Measurements from ENCODE around the gene OOSP4B. TPM values are rescaled to one million over a fixed set of nuclear protein-coding genes. Genes with fewer than 3 reads are reported as not detected.

OOSP4B gene
- total RNA-seq, 1 donor from 2014 or later, result not detected

- Histone ChIP-seq H4K20me1 (ENCODE audit: insufficient read depth, low read length) (no peaks in the 10 kb centered on the region), H3K4me1 (ENCODE audit: insufficient read depth, low read length) (no peaks in the 10 kb centered on the region), H3K27ac (ENCODE audit: low read depth, low read length) (no peak overlapping the region), H2AFZ (ENCODE audit: low read depth, low read length) (no peak overlapping the region), H3K4me2 (ENCODE audit: low read length) (no peak overlapping the region), H3K9ac (ENCODE audit: low read length) (no peak overlapping the region), H3K79me2 (ENCODE audit: insufficient read depth, low read length) (no peaks in the 10 kb centered on the region), H3K27me3 (ENCODE audit: insufficient read depth, low read length) (no peaks in the 10 kb centered on the region), H3K9me3 (ENCODE audit: insufficient read depth, low read depth, low read length) (no peaks in the 10 kb centered on the region), H3K4me3 (ENCODE audit: insufficient read depth, low read depth, low read length) (no peak overlapping the region), H3K36me3 (ENCODE audit: insufficient read depth, low read length) (no peaks in the 10 kb centered on the region)
- H3K27me3 Mint-ChIP-seq (ENCODE audit: low read depth, unreplicated experiment), result no peaks in the 10 kb centered on the region
- no peak overlapping the region for H3K4me3 Mint-ChIP-seq (ENCODE audit: unreplicated experiment)
- H3K4me1 Mint-ChIP-seq (ENCODE audit: low read depth, unreplicated experiment), result no peaks in the 10 kb centered on the region
- FAIRE-seq, result no peak
- TF ChIP-seq EZH2 (IDR thresholded peaks at IDR 0.05; ENCODE audit: insufficient read depth, low read length) (no peak), CTCF (IDR thresholded peaks at IDR 0.05; ENCODE audit: insufficient read depth, low read depth, low read length) (no peak)
- peaks cover 2% of the 10 kb centered on the region for H3K9me3 Mint-ChIP-seq (ENCODE audit: unreplicated experiment)
- no peak overlapping the region for H3K27ac Mint-ChIP-seq (ENCODE audit: unreplicated experiment)
- no peak for DNase-seq (ENCODE audit: low read depth)
- no peaks in the 10 kb centered on the region for H3K36me3 Mint-ChIP-seq (ENCODE audit: low read depth, unreplicated experiment)
Measured at GRCh38 chr11:60077216-60077817, 60.3 kb downstream of the OOSP4B start.

- H3K36me3 ChIP-seq (ENCODE audit: insufficient read depth, low read length), result no peaks in the 10 kb centered on the region
- TF ChIP-seq CTCF (IDR thresholded peaks at IDR 0.05; ENCODE audit: insufficient read depth, low read depth, low read length) (no peak), EZH2 (IDR thresholded peaks at IDR 0.05; ENCODE audit: insufficient read depth, low read length) (no peak)
- DNase-seq (ENCODE audit: low read depth) (no peak), FAIRE-seq (no peak)
- no peaks in the 10 kb centered on the region for H3K79me2 ChIP-seq (ENCODE audit: insufficient read depth, low read length)
- no peak overlapping the region for H3K4me3 ChIP-seq (ENCODE audit: insufficient read depth, low read depth, low read length)
- no peak overlapping the region for H3K9ac ChIP-seq (ENCODE audit: low read length)
- H3K4me1 ChIP-seq (ENCODE audit: insufficient read depth, low read length), result no peaks in the 10 kb centered on the region
- Mint-ChIP-seq H3K27me3 (ENCODE audit: low read depth, unreplicated experiment) (no peaks in the 10 kb centered on the region), H3K4me1 (ENCODE audit: low read depth, unreplicated experiment) (no peaks in the 10 kb centered on the region), H3K4me3 (ENCODE audit: unreplicated experiment) (no peak overlapping the region), H3K27ac (ENCODE audit: unreplicated experiment) (no peak overlapping the region), H3K36me3 (ENCODE audit: low read depth, unreplicated experiment) (no peaks in the 10 kb centered on the region), H3K9me3 (ENCODE audit: unreplicated experiment) (peaks cover 2% of the 10 kb centered on the region)
- H3K9me3 ChIP-seq (ENCODE audit: insufficient read depth, low read depth, low read length), result no peaks in the 10 kb centered on the region
- no peak overlapping the region for H3K27ac ChIP-seq (ENCODE audit: low read depth, low read length)
- H4K20me1 ChIP-seq (ENCODE audit: insufficient read depth, low read length), result no peaks in the 10 kb centered on the region
- no peaks in the 10 kb centered on the region for H3K27me3 ChIP-seq (ENCODE audit: insufficient read depth, low read length)
- no peak overlapping the region for H3K4me2 ChIP-seq (ENCODE audit: low read length)
- no peak overlapping the region for H2AFZ ChIP-seq (ENCODE audit: low read depth, low read length)
Measured at GRCh38 chr11:60077981-60078380, 61.0 kb downstream of the OOSP4B start.

GRCh38 chr11:60078745-60079144 is 61.8 kb downstream of the OOSP4B start:
- Histone ChIP-seq H3K4me3 (ENCODE audit: insufficient read depth, low read depth, low read length) (no peak overlapping the region), H4K20me1 (ENCODE audit: insufficient read depth, low read length) (no peaks in the 10 kb centered on the region), H3K27ac (ENCODE audit: low read depth, low read length) (no peak overlapping the region), H3K36me3 (ENCODE audit: insufficient read depth, low read length) (no peaks in the 10 kb centered on the region), H2AFZ (ENCODE audit: low read depth, low read length) (no peak overlapping the region), H3K9ac (ENCODE audit: low read length) (no peak overlapping the region), H3K4me1 (ENCODE audit: insufficient read depth, low read length) (no peaks in the 10 kb centered on the region), H3K4me2 (ENCODE audit: low read length) (no peak overlapping the region), H3K79me2 (ENCODE audit: insufficient read depth, low read length) (no peaks in the 10 kb centered on the region), H3K27me3 (ENCODE audit: insufficient read depth, low read length) (no peaks in the 10 kb centered on the region), H3K9me3 (ENCODE audit: insufficient read depth, low read depth, low read length) (no peaks in the 10 kb centered on the region)
- peaks cover 2% of the 10 kb centered on the region for H3K9me3 Mint-ChIP-seq (ENCODE audit: unreplicated experiment)
- H3K4me3 Mint-ChIP-seq (ENCODE audit: unreplicated experiment), result no peak overlapping the region
- H3K27me3 Mint-ChIP-seq (ENCODE audit: low read depth, unreplicated experiment), result no peaks in the 10 kb centered on the region
- no peak for FAIRE-seq
- TF ChIP-seq CTCF (IDR thresholded peaks at IDR 0.05; ENCODE audit: insufficient read depth, low read depth, low read length) (no peak), EZH2 (IDR thresholded peaks at IDR 0.05; ENCODE audit: insufficient read depth, low read length) (no peak)
- DNase-seq (ENCODE audit: low read depth), result no peak
- no peaks in the 10 kb centered on the region for H3K4me1 Mint-ChIP-seq (ENCODE audit: low read depth, unreplicated experiment)
- no peaks in the 10 kb centered on the region for H3K36me3 Mint-ChIP-seq (ENCODE audit: low read depth, unreplicated experiment)
- no peak overlapping the region for H3K27ac Mint-ChIP-seq (ENCODE audit: unreplicated experiment)

Measured in astrocyte (in vitro differentiated cells and primary cell).